Measurements from ENCODE around the gene SLC2A13. TPM values are rescaled to one million over a fixed set of nuclear protein-coding genes. Genes with fewer than 3 reads are reported as not detected.
A peak's percentile ranks its signal among the peaks of the same experiment; 100 is the strongest.
"Not testable (repeated sequence)": the region's sequence is repeated elsewhere in the genome, so short reads cannot be mapped to it uniquely, and the experiment has no call there.

Gene SLC2A13
- total and polyA plus RNA-seq, 4 donors: 1.9 to 20.2 (median 6.9) TPM

DNA sequence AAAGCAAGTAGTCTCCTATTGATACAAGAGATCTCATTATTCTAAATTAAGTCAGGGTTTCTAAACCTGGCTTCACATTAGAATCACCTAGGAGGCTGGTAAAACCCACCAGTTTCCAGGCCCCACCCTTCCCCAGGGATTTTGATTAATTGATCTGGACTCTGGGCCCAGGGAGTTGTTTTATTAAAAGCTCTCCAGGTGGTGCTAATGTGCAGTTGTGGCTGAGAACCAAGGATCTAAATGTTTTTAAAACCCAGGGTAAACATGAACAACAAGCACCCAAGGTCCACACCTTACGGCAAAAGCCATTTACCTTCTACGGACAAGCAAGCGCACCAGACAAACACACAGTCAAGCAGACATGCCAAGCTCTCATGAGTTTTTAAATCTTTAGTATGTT, 73.9 kb downstream of the SLC2A13 start:
- H3K27ac ChIP-seq (ENCODE audit: low read depth in 1 of 2, low read length in 2 of 2): peak overlapping the region; percentile 22 to 57
- no peak for TF ChIP-seq JUND (IDR thresholded peaks at IDR 0.05)
- TF ChIP-seq SP1 (IDR thresholded peaks at IDR 0.05): peak; percentile 36
- peak; percentile 41 for TF ChIP-seq FOXA2 (IDR thresholded peaks at IDR 0.05)
- TF ChIP-seq, protein P1, sequence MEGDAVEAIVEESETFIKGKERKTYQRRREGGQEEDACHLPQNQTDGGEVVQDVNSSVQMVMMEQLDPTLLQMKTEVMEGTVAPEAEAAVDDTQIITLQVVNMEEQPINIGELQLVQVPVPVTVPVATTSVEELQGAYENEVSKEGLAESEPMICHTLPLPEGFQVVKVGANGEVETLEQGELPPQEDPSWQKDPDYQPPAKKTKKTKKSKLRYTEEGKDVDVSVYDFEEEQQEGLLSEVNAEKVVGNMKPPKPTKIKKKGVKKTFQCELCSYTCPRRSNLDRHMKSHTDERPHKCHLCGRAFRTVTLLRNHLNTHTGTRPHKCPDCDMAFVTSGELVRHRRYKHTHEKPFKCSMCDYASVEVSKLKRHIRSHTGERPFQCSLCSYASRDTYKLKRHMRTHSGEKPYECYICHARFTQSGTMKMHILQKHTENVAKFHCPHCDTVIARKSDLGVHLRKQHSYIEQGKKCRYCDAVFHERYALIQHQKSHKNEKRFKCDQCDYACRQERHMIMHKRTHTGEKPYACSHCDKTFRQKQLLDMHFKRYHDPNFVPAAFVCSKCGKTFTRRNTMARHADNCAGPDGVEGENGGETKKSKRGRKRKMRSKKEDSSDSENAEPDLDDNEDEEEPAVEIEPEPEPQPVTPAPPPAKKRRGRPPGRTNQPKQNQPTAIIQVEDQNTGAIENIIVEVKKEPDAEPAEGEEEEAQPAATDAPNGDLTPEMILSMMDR (IDR thresholded peaks at IDR 0.05; ENCODE audit: low read depth, low read length, missing input control): peak; percentile 42
- TF ChIP-seq RAD21 (IDR thresholded peaks at IDR 0.05): peak; percentile 73 to 77
- peak; percentile 47 to 64 for TF ChIP-seq HNF4A (conservative IDR thresholded peaks at IDR 0.05)
- TF ChIP-seq NR2F2 (IDR thresholded peaks at IDR 0.05): no peak
- peak; percentile 35 for TF ChIP-seq HNF4G (IDR thresholded peaks at IDR 0.05)
- TF ChIP-seq, protein P2, sequence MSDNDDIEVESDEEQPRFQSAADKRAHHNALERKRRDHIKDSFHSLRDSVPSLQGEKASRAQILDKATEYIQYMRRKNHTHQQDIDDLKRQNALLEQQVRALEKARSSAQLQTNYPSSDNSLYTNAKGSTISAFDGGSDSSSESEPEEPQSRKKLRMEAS (IDR thresholded peaks at IDR 0.05): no peak
- no peak for TF ChIP-seq RXRA (IDR thresholded peaks at IDR 0.05)
- TF ChIP-seq, protein P3, sequence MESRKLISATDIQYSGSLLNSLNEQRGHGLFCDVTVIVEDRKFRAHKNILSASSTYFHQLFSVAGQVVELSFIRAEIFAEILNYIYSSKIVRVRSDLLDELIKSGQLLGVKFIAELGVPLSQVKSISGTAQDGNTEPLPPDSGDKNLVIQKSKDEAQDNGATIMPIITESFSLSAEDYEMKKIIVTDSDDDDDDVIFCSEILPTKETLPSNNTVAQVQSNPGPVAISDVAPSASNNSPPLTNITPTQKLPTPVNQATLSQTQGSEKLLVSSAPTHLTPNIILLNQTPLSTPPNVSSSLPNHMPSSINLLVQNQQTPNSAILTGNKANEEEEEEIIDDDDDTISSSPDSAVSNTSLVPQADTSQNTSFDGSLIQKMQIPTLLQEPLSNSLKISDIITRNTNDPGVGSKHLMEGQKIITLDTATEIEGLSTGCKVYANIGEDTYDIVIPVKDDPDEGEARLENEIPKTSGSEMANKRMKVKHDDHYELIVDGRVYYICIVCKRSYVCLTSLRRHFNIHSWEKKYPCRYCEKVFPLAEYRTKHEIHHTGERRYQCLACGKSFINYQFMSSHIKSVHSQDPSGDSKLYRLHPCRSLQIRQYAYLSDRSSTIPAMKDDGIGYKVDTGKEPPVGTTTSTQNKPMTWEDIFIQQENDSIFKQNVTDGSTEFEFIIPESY (IDR thresholded peaks at IDR 0.05): no peak
- no peak for DNase-seq (ENCODE audit: low spot score)
- WGBS: 49% methylated on average over 3 of the region's 3 CpGs
- peak overlapping the region in 2 of 3 donors; percentile 3 to 24 for H3K4me3 ChIP-seq (ENCODE audit: low read depth in 1 of 3, low read length in 3 of 3)
- peaks cover 0 to 13% (median 10%) of the 10 kb centered on the region in 4 donors for H3K4me1 ChIP-seq (ENCODE audit: control insufficient read depth in 4 of 4, insufficient read depth in 4 of 4, low read length in 3 of 4)
- no peaks in the 10 kb centered on the region for H3K9me3 ChIP-seq (ENCODE audit: control insufficient read depth in 4 of 4, low read length in 3 of 4)
- no peaks in the 10 kb centered on the region for H3K27me3 ChIP-seq (ENCODE audit: control insufficient read depth in 4 of 4, insufficient read depth in 4 of 4, low read length in 3 of 4)
- peaks cover 0 to 4% (median 0%) of the 10 kb centered on the region in 4 donors for H3K36me3 ChIP-seq (ENCODE audit: control insufficient read depth in 4 of 4, insufficient read depth in 3 of 4, low read depth in 1 of 4, low read length in 3 of 4)
- peak overlapping the region in 1 of 2 donors; percentile 43 for H3K9ac ChIP-seq (ENCODE audit: low read depth in 1 of 2, low read length in 2 of 2)

DNA sequence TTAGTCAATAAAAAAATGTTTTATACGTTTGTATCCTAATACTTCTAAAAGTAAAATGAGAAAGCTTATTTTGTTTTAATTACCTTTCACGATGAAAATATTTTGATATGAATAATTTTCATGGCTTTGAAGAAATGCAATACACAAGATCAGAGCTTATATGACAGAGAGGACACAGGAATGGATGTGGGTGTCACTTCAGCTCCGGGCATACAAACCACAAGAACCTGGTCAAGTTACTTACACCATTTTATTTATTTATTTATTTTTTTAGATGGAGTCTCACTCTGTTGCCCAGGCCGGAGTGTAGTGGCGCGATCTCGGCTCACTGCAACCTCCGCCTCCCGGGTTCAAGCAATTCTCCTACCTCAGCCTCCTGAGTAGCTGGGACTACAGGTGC, 74.9 kb downstream of the SLC2A13 start:
- DNase-seq (ENCODE audit: low spot score); H3K9ac ChIP-seq (ENCODE audit: low read depth in 1 of 2, low read length in 2 of 2); H3K9me3 ChIP-seq (ENCODE audit: control insufficient read depth in 4 of 4, low read length in 3 of 4); H3K4me3 ChIP-seq (ENCODE audit: low read depth in 1 of 3, low read length in 3 of 3); H3K36me3 ChIP-seq (ENCODE audit: control insufficient read depth in 4 of 4, insufficient read depth in 3 of 4, low read depth in 1 of 4, low read length in 3 of 4); H3K27ac ChIP-seq (ENCODE audit: low read depth in 1 of 2, low read length in 2 of 2); H3K27me3 ChIP-seq (ENCODE audit: control insufficient read depth in 4 of 4, insufficient read depth in 4 of 4, low read length in 3 of 4): not testable (repeated sequence)
- WGBS: 96% methylated on average over 9 of the region's 9 CpGs
- peaks cover 0 to 13% (median 10%) of the 10 kb centered on the region in 4 donors for H3K4me1 ChIP-seq (ENCODE audit: control insufficient read depth in 4 of 4, insufficient read depth in 4 of 4, low read length in 3 of 4)

DNA sequence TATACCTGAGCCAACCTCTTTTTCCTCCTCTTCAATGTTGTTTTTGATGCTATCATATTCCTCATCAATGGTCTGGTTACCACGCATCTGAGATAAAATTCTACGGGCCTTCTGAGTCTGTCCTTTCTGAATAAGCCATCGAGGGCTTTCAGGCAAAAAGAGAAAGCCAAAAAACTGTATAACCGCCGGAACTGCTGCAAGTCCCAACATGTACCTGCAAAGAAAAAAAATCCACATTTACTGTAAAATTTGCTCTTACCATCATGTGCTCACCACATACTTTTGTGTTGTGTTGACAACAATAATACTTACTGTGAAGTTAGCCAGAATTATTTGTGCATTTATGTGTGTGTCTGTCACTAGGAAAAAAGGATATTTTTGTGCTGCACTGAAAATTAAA, 77.6 kb downstream of the SLC2A13 start:
- Histone ChIP-seq H3K9me3 (ENCODE audit: control insufficient read depth in 4 of 4, low read length in 3 of 4) (no peaks in the 10 kb centered on the region), H3K9ac (ENCODE audit: low read depth in 1 of 2, low read length in 2 of 2) (no peak overlapping the region), H3K27me3 (ENCODE audit: control insufficient read depth in 4 of 4, insufficient read depth in 4 of 4, low read length in 3 of 4) (no peaks in the 10 kb centered on the region), H3K27ac (ENCODE audit: low read depth in 1 of 2, low read length in 2 of 2) (no peak overlapping the region), H3K4me3 (ENCODE audit: low read depth in 1 of 3, low read length in 3 of 3) (no peak overlapping the region), H3K36me3 (ENCODE audit: control insufficient read depth in 4 of 4, insufficient read depth in 3 of 4, low read depth in 1 of 4, low read length in 3 of 4) (peaks cover 0 to 4% (median 0%) of the 10 kb centered on the region in 4 donors), H3K4me1 (ENCODE audit: control insufficient read depth in 4 of 4, insufficient read depth in 4 of 4, low read length in 3 of 4) (peaks cover 0 to 11% (median 9%) of the 10 kb centered on the region in 4 donors)
- DNase-seq (ENCODE audit: low spot score): no peak
- TF ChIP-seq HNF4G (IDR thresholded peaks at IDR 0.05): no peak
- no peak for TF ChIP-seq JUND (IDR thresholded peaks at IDR 0.05)
- no peak for TF ChIP-seq YY1 (IDR thresholded peaks at IDR 0.05)
- WGBS: 97% methylated on average over 5 of the region's 5 CpGs
